Neural progenitor cell (in vitro differentiated cells): ENCODE results near the gene MUC22. TPM values are rescaled to one million over a fixed set of nuclear protein-coding genes. Genes with fewer than 3 reads are reported as not detected.

Experiments used
- DNase-seq: peaks from one replicate; pipeline ENCODE4 v3.0.0-alpha.2; 2016; ENCODE audit warnings: low spot score
- H2AFZ ChIP-seq: fragments of 200-600 bp; sonication (generic); replicated peaks from 2 replicates; pipeline ENCODE4 v1.6.1; 2016; ENCODE audit warnings: antibody characterized with exemption
- H3F3A ChIP-seq: fragments of 200-600 bp; sonication (generic); 2 replicates; pipeline ENCODE4 v1.6.1; 2016; ENCODE audit warnings: antibody characterized with exemption, low read depth
- H3K27ac ChIP-seq: fragments of 200-600 bp; sonication (generic); 2 replicates; pipeline ENCODE4 v1.5.1; 2016; ENCODE audit warnings: mild to moderate bottlenecking
- H3K27me3 ChIP-seq: fragments of 200-600 bp; sonication (generic); 2 replicates; pipeline ENCODE4 v1.6.1; 2016; ENCODE audit warnings: mild to moderate bottlenecking, moderate library complexity
- H3K36me3 ChIP-seq: fragments of 200-600 bp; sonication (generic); 2 replicates; pipeline ENCODE4 v1.5.1; 2016
- H3K4me1 ChIP-seq: fragments of 200-600 bp; sonication (generic); 2 replicates; pipeline ENCODE4 v1.6.1; 2016; ENCODE audit warnings: mixed run types
- H3K4me2 ChIP-seq: fragments of 200-600 bp; sonication (generic); 2 replicates; pipeline ENCODE4 v1.6.1; 2016
- H3K4me3 ChIP-seq: fragments of 200-600 bp; sonication (generic); 2 replicates; pipeline ENCODE4 v1.5.1; 2016
- H3K79me2 ChIP-seq: fragments of 200-600 bp; sonication (generic); 2 replicates; pipeline ENCODE4 v1.6.1; 2016; ENCODE audit warnings: low read depth
- H3K9ac ChIP-seq: fragments of 200-600 bp; sonication (generic); 2 replicates; pipeline ENCODE4 v1.6.1; 2016
- H3K9me3 ChIP-seq: fragments of 200-600 bp; sonication (generic); 2 replicates; pipeline ENCODE4 v1.5.1; 2016; ENCODE audit warnings: low read depth
- H4K20me1 ChIP-seq: fragments of 200-600 bp; sonication (generic); 2 replicates; pipeline ENCODE4 v1.6.1; 2016; ENCODE audit warnings: low read depth
- H3K27ac Mint-ChIP-seq: 3 replicates; pipeline ENCODE4 v1.8.0; 2021; ENCODE audit warnings: mixed read lengths
- H3K27me3 Mint-ChIP-seq: 2 replicates; pipeline ENCODE4 v1.8.0; 2022; ENCODE audit warnings: low read depth, mild to moderate bottlenecking, inconsistent platforms, moderate library complexity, mixed read lengths; ENCODE audit not compliant: insufficient read depth
- H3K36me3 Mint-ChIP-seq: 3 replicates; pipeline ENCODE4 v1.8.0; 2021; ENCODE audit warnings: mixed read lengths
- H3K4me1 Mint-ChIP-seq: 3 replicates; pipeline ENCODE4 v1.8.0; 2021; ENCODE audit warnings: mixed read lengths
- H3K4me3 Mint-ChIP-seq: 3 replicates; pipeline ENCODE4 v1.8.0; 2021; ENCODE audit warnings: mild to moderate bottlenecking, moderate library complexity, mixed read lengths
- H3K9me3 Mint-ChIP-seq: 3 replicates; pipeline ENCODE4 v1.8.0; 2020; ENCODE audit warnings: mixed read lengths
- CTCF ChIP-seq: fragments of 200-600 bp; sonication (generic); IDR thresholded peaks from 2 replicates; pipeline ENCODE4 v1.5.1; 2017; ENCODE audit warnings: antibody characterized with exemption, mild to moderate bottlenecking
- EZH2 ChIP-seq: fragments of 200-600 bp; sonication (generic); IDR thresholded peaks from 2 replicates; pipeline ENCODE4 v1.6.1; 2017; ENCODE audit warnings: antibody characterized with exemption, mild to moderate bottlenecking, moderate library complexity
- EZH2phosphoT487 ChIP-seq: fragments of 200-600 bp; sonication (generic); IDR thresholded peaks from 2 replicates; pipeline ENCODE4 v1.6.1; 2017; ENCODE audit warnings: antibody characterized with exemption
- total RNA-seq: library from RNA; depleted of rRNA; stranded (reverse); fragments of >200 nt; gene quantifications from 2 replicates; pipeline ENCODE4 v1.2.3, GENCODE V29; 2015; ENCODE audit warnings: low replicate concordance

Gene MUC22
- total RNA-seq, 1 donor from 2014 or later, result not detected

GRCh38 chr6:30987304-30987703 is 23.0 kb upstream of the MUC22 start:
- Histone ChIP-seq H3K9ac (no peak overlapping the region), H3K36me3 (no peaks in the 10 kb centered on the region), H3K4me1 (peaks cover 7% of the 10 kb centered on the region), H3K27ac (no peak overlapping the region), H3F3A (peaks cover under 1% of the 10 kb centered on the region), H3K9me3 (no peaks in the 10 kb centered on the region), H3K4me3 (no peak overlapping the region), H3K27me3 (no peaks in the 10 kb centered on the region), H3K79me2 (no peaks in the 10 kb centered on the region), H2AFZ (no peak overlapping the region), H3K4me2 (no peak overlapping the region), H4K20me1 (no peaks in the 10 kb centered on the region)
- peaks cover 8% of the 10 kb centered on the region for H3K9me3 Mint-ChIP-seq
- DNase-seq, result no peak
- H3K4me1 Mint-ChIP-seq, result peaks cover 12% of the 10 kb centered on the region
- no peak for TF ChIP-seq EZH2
- TF ChIP-seq CTCF, result no peak
- TF ChIP-seq EZH2phosphoT487, result no peak
- H3K4me3 Mint-ChIP-seq, result no peak overlapping the region
- peaks cover 15% of the 10 kb centered on the region for H3K27me3 Mint-ChIP-seq
- H3K27ac Mint-ChIP-seq, result no peak overlapping the region
- no peaks in the 10 kb centered on the region for H3K36me3 Mint-ChIP-seq

GRCh38 chr6:30988209-30988825 is 22.0 kb upstream of the MUC22 start:
- H3K9me3 ChIP-seq, result no peaks in the 10 kb centered on the region
- H3F3A ChIP-seq, result no peaks in the 10 kb centered on the region
- no peak overlapping the region for H3K27ac ChIP-seq
- H3K27me3 Mint-ChIP-seq, result peaks cover 15% of the 10 kb centered on the region
- no peaks in the 10 kb centered on the region for H3K36me3 Mint-ChIP-seq
- no peaks in the 10 kb centered on the region for H3K27me3 ChIP-seq
- peaks cover 5% of the 10 kb centered on the region for H3K4me1 ChIP-seq
- no peak overlapping the region for H2AFZ ChIP-seq
- no peaks in the 10 kb centered on the region for H3K36me3 ChIP-seq
- no peak overlapping the region for H3K4me3 ChIP-seq
- no peaks in the 10 kb centered on the region for H3K79me2 ChIP-seq
- H3K27ac Mint-ChIP-seq, result no peak overlapping the region
- TF ChIP-seq EZH2 (no peak), CTCF (no peak), EZH2phosphoT487 (no peak)
- peaks cover 8% of the 10 kb centered on the region for H3K9me3 Mint-ChIP-seq
- H3K9ac ChIP-seq, result no peak overlapping the region
- no peak overlapping the region for H3K4me2 ChIP-seq
- no peak for DNase-seq
- H3K4me3 Mint-ChIP-seq, result no peak overlapping the region
- peaks cover 3% of the 10 kb centered on the region for H3K4me1 Mint-ChIP-seq
- no peaks in the 10 kb centered on the region for H4K20me1 ChIP-seq

- no peak overlapping the region for H3K27ac ChIP-seq
- no peak overlapping the region for H3K4me2 ChIP-seq
- no peaks in the 10 kb centered on the region for H3K9me3 ChIP-seq
- no peak overlapping the region for H3K4me3 ChIP-seq
- DNase-seq, result no peak
- H3K4me1 ChIP-seq, result peaks cover 5% of the 10 kb centered on the region
- Mint-ChIP-seq H3K27ac (no peak overlapping the region), H3K36me3 (no peaks in the 10 kb centered on the region), H3K4me3 (no peak overlapping the region), H3K27me3 (peaks cover 15% of the 10 kb centered on the region), H3K9me3 (peaks cover 17% of the 10 kb centered on the region), H3K4me1 (peaks cover 3% of the 10 kb centered on the region)
- no peaks in the 10 kb centered on the region for H3K79me2 ChIP-seq
- no peaks in the 10 kb centered on the region for H3K27me3 ChIP-seq
- H3F3A ChIP-seq, result no peaks in the 10 kb centered on the region
- no peaks in the 10 kb centered on the region for H4K20me1 ChIP-seq
- no peaks in the 10 kb centered on the region for H3K36me3 ChIP-seq
- H2AFZ ChIP-seq, result peak overlapping the region; percentile 18
- no peak overlapping the region for H3K9ac ChIP-seq
- TF ChIP-seq EZH2 (no peak), EZH2phosphoT487 (no peak), CTCF (no peak)
Measured at GRCh38 chr6:30990422-30991086, 19.7 kb upstream of the MUC22 start.
